Uterus (tissue), 4 donors: ENCODE data around the gene MTUS2. TPM values are rescaled to one million over a fixed set of nuclear protein-coding genes. Genes with fewer than 3 reads are reported as not detected.

Experiments
- DNase-seq, 2 donors: peaks; one replicate each; pipeline ENCODE4 v3.0.0-alpha.2; 2019 to 2020
- H3K27ac ChIP-seq, 2 donors: fragments of 200-600 bp; sonication (generic); 1 replicate in 1 of 2; 2 replicates in 1 of 2; pipeline ENCODE4 v1.5.1; 2016 to 2018
- H3K27me3 ChIP-seq, 2 donors: fragments of 200-600 bp; sonication (generic); one replicate each; pipeline ENCODE4 v1.5.1; 2018 to 2019; ENCODE audit warnings: control low read depth in 1 of 2
- H3K36me3 ChIP-seq, 2 donors: fragments of 200-600 bp; sonication (generic); one replicate each; pipeline ENCODE4 v1.5.1; 2019; ENCODE audit warnings: control low read depth in 1 of 2
- H3K4me1 ChIP-seq, 2 donors: fragments of 200-600 bp; sonication (generic); one replicate each; pipeline ENCODE4 v1.5.1; 2018 to 2019; ENCODE audit warnings: control low read depth in 1 of 2
- H3K4me3 ChIP-seq, 2 donors: fragments of 200-600 bp; sonication (generic); 1 replicate in 1 of 2; 2 replicates in 1 of 2; pipeline ENCODE4 v1.5.1; 2018 to 2019; ENCODE audit warnings: mild to moderate bottlenecking in 1 of 2
- H3K9me3 ChIP-seq, 2 donors: fragments of 200-600 bp; sonication (generic); one replicate each; pipeline ENCODE4 v1.5.1; 2019; ENCODE audit warnings: control low read depth in 1 of 2
- POLR2A ChIP-seq, 2 donors: fragments of 450-650 bp; IDR thresholded peaks; one replicate each; pipeline ENCODE4 v1.6.1; 2016; ENCODE audit warnings: antibody characterized with exemption in 2 of 2, mild to moderate bottlenecking in 1 of 2, moderate library complexity in 1 of 2
- intact Hi-C: fragments of 100-400 bp; cut with DNase I; formaldehyde crosslinking; loops from one replicate; pipeline ENCODE4 v1.15.1; 2023; ENCODE audit warnings: low total_unique reads
- total RNA-seq, 4 donors: library from RNA; depleted of rRNA in 3 of 4; stranded (reverse); fragments of >200 nt in 3 of 4; gene quantifications; one replicate each; pipeline versions ENCODE4 v1.1.0 to v1.2.4, GENCODE V29; 2014 to 2023
- TF ChIP-seq, protein P1 (sequence below), 4 experiments: fragments of 200-600 bp in 2 of 4; fragments of 450-650 bp in 2 of 4; sonication (generic) in 2 of 4; IDR thresholded peaks; one replicate each; pipeline ENCODE4 v1.5.1; 2016 to 2019; ENCODE audit warnings: antibody characterized with exemption in 4 of 4, mild to moderate bottlenecking in 2 of 4, moderate library complexity in 1 of 4
- donor health status: DM: yes; HTN: yes; CAD: no.

Gene MTUS2
- total RNA-seq, 4 donors from 2014 or later: 0.26 to 4.0 (median 3.6) TPM; not detected in 1

DNA sequence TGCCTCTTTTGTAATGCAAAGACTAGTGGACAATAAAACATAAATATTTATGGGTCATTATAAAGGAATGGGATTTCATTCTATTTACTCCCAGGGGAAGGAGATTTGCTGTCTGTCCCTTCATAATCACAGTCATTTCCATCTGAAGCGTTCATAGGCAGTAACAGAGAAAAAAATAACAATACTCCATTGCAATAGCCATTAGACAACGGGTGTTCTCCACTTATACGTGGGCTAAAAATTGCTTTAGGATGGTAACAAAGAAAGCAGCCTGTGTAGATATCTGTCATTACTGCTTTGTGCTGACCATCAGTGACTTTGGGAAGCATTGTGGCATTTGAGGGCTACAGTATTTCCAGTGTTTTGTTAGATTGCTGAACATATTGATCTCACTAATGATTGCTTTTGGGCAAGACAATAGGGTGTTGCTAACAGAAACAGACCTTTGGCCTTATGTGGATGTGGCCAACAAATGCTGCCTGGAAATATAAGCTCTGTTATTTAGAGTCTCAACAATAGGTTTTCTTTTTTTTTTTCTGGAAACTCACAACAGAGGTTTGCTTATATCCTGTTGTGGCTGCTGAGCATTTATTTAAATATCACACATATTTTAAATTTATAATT is 355.2 kb downstream of the MTUS2 start:
- Histone ChIP-seq H3K27me3 (no peaks in the 10 kb centered on the region), H3K4me1 (no peaks in the 10 kb centered on the region), H3K9me3 (no peaks in the 10 kb centered on the region), H3K36me3 (no peaks in the 10 kb centered on the region), H3K4me3 (no peak overlapping the region), H3K27ac (no peak overlapping the region)
- no peak for TF ChIP-seq POLR2A (IDR thresholded peaks at IDR 0.05)
- TF ChIP-seq, protein P1, sequence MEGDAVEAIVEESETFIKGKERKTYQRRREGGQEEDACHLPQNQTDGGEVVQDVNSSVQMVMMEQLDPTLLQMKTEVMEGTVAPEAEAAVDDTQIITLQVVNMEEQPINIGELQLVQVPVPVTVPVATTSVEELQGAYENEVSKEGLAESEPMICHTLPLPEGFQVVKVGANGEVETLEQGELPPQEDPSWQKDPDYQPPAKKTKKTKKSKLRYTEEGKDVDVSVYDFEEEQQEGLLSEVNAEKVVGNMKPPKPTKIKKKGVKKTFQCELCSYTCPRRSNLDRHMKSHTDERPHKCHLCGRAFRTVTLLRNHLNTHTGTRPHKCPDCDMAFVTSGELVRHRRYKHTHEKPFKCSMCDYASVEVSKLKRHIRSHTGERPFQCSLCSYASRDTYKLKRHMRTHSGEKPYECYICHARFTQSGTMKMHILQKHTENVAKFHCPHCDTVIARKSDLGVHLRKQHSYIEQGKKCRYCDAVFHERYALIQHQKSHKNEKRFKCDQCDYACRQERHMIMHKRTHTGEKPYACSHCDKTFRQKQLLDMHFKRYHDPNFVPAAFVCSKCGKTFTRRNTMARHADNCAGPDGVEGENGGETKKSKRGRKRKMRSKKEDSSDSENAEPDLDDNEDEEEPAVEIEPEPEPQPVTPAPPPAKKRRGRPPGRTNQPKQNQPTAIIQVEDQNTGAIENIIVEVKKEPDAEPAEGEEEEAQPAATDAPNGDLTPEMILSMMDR (IDR thresholded peaks at IDR 0.05): no peak
- intact Hi-C loops: no loop called here
- DNase-seq: no peak

DNA sequence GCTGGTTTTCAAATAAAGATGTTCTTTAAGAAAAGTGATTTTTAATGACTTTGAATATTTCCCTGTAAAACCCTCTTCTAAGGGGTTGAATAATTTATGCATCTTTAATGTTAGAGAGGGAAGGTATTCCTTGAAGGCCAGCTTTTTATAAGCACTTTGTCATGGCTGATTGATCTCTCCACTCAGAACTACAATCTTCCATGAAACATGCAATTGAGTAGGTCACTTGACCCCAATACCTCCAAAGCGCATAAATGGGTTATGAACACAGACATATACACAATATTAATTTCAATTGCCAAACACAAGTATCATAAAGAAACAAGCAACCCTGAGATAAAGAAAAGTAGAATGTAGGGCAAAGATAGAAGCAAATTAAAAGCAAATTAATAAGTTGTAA is 359.9 kb downstream of the MTUS2 start:
- H3K4me3 ChIP-seq: no peak overlapping the region
- no peak for DNase-seq
- intact Hi-C loops: no loop called here
- H3K36me3 ChIP-seq: no peaks in the 10 kb centered on the region
- H3K4me1 ChIP-seq: no peaks in the 10 kb centered on the region
- no peaks in the 10 kb centered on the region for H3K27me3 ChIP-seq
- TF ChIP-seq, protein P1 (IDR thresholded peaks at IDR 0.05): no peak
- no peak for TF ChIP-seq POLR2A (IDR thresholded peaks at IDR 0.05)
- H3K9me3 ChIP-seq: peaks cover 0 to 3% of the 10 kb centered on the region in 2 donors
- no peak overlapping the region for H3K27ac ChIP-seq

DNA sequence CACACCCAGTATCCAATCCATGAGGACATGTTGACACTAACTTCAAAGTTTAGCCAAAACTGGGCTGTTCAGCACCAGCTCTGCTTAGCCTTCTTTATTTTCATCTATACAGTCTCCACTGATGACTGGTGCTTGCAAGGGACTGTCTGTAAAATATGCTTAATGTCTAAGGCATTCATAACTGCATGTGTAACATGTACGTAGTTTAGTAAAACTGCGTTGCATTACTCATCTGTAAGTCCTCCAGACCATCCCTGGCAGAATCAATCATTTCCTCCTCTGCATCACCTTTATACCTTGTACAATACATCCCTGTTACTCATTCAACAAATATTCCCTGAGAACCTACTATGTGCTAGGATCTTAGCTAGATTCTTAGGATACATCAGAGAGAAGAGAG is 362.1 kb downstream of the MTUS2 start:
- TF ChIP-seq POLR2A (IDR thresholded peaks at IDR 0.05): no peak
- TF ChIP-seq, protein P1 (IDR thresholded peaks at IDR 0.05): no peak
- H3K4me1 ChIP-seq: no peaks in the 10 kb centered on the region
- H3K9me3 ChIP-seq: peaks cover 0 to 8% of the 10 kb centered on the region in 2 donors
- no peaks in the 10 kb centered on the region for H3K27me3 ChIP-seq
- no peaks in the 10 kb centered on the region for H3K36me3 ChIP-seq
- no peak for DNase-seq
- intact Hi-C loops: no loop called here
- H3K27ac ChIP-seq: no peak overlapping the region
- H3K4me3 ChIP-seq: no peak overlapping the region

DNA sequence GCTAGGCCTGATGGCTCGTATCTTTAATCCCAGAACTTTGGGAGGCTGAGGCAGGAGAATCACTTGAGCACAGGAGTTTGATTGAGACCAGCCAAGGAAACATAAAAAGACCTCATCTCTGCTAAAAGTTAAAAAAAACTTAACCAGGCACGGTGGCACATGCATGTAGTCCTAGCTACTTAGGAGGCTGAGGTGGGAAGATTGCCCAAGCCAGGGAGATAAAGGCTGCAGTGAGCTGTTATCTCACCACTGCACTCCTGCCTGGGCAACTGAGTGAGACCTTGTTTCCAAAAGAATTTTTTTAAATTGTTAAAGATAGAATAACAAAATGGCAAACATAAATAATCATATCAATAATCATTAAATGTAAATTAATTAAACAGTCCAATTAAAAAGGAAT is 365.8 kb downstream of the MTUS2 start:
- no peak overlapping the region for H3K4me3 ChIP-seq
- H3K36me3 ChIP-seq: no peaks in the 10 kb centered on the region
- H3K4me1 ChIP-seq: no peaks in the 10 kb centered on the region
- intact Hi-C loops: no loop called here
- H3K9me3 ChIP-seq: peaks cover 0 to 8% of the 10 kb centered on the region in 2 donors
- H3K27me3 ChIP-seq: no peaks in the 10 kb centered on the region
- DNase-seq: no peak
- TF ChIP-seq, protein P1 (IDR thresholded peaks at IDR 0.05): no peak
- no peak overlapping the region for H3K27ac ChIP-seq

DNA sequence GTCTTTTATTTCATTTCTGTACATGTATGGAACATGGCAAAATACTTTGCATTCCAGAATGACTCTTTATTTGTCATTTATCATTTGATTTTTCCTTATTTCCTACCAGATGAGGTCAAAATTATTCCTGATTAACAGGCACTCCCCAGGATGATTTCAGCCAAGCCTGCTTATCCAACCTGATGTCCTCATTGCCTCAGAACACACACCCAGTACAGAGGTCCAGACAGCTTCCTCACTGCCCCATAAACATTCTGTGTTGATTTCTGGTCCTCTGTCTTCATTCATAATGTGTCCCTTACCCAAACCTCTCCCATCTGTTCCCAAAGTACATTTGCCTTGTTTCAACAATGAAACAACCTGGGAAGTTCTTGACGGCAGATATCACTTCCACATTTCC is 367.4 kb downstream of the MTUS2 start:
- no peak overlapping the region for H3K27ac ChIP-seq
- intact Hi-C loops: no loop called here
- H3K27me3 ChIP-seq: no peaks in the 10 kb centered on the region
- peaks cover 0 to 8% of the 10 kb centered on the region in 2 donors for H3K9me3 ChIP-seq
- no peaks in the 10 kb centered on the region for H3K36me3 ChIP-seq
- TF ChIP-seq POLR2A (IDR thresholded peaks at IDR 0.05): no peak
- TF ChIP-seq, protein P1 (IDR thresholded peaks at IDR 0.05): no peak
- no peaks in the 10 kb centered on the region for H3K4me1 ChIP-seq
- H3K4me3 ChIP-seq: no peak overlapping the region
- no peak for DNase-seq
